NCI-H526 (cell line): ENCODE measurements around the gene GDF3.
"Not testable (repeated sequence)": the region's sequence is repeated elsewhere in the genome, so short reads cannot be mapped to it uniquely, and the experiment has no call there.

Experiments
- DNase-seq, 2 experiments: peaks; one replicate each; lab custom pipeline; 2025; lab: John Stamatoyannopoulos, UW

GDF3 gene

DNA sequence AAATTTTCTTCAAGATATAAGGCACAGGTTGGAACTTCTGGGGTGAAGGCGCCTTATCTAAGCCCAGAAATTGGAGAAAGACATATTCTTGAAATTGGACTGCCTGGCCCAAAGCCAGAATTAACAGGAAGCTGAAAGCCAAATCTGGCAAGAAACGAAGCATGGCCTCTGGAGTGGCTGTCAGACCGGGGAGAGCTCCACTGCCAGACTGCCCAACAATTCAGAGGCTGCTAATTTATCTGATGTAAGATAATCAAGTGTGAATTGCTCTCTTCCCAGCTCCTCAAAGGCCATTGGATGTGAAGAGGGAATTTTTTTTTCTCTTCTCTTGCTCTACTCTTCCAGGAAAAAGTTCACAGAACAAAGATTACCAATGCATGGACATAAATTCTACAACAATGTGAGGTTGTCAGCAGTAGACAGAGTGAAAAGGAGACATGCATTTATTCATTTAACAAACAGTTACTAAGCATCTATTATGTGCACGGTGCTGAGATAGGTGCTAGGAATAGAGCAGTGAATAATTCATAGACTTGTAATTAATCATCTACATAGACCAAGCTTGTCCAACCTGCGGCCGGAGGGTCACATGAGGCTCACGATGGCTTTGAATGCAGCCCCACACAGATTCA is at the start of gene GDF3:
Gene GDF3, minus strand, starts transcription at position 210 of the 632 bp plus-strand sequence. Its CDS starts 47 bp downstream, at position 163.
- DNase-seq, result no peak

DNA sequence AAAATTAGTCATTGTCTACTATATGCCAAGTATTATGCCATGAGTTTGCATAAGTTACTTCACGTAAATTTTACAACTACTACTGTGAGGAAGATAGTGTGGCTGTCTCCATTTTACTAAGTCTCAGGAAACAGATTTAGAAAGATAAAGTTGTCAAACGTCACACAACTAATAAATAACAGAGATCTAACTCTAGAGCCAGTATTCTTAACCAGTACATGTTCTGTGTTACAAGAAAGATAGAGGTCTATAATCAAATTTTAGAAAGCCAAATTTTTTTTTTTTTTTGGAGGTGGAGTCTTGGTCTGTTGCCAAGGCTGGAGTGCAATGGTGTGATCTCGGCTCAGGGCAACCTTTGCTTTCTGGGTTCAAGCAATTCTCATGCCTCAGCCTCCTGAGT is 37.4 kb upstream of the GDF3 start:
- DNase-seq, result no peak

DNA sequence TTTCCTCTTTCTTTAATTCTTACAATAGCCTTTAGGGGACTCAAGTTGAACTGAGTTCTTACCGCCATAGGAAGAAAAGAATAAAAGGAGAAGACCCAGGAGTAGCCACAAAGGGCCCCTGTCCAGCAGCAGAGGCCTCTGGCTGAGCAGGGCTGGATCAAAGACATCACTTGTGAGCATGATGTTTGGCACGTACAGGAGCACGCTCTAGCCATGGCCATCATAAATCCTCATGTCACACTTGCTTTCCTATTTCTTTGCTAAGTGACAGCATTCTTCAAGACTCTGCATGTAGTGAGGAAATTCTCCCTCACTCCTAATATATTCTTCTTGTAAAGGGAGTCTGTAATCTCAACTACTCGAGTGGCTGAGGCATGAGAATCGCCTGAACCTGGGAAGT is 35.9 kb upstream of the GDF3 start:
- no peak for DNase-seq

GRCh38 chr12:7730984-7731383 is 35.4 kb upstream of the GDF3 start:
- DNase-seq, result not testable (repeated sequence)

DNA sequence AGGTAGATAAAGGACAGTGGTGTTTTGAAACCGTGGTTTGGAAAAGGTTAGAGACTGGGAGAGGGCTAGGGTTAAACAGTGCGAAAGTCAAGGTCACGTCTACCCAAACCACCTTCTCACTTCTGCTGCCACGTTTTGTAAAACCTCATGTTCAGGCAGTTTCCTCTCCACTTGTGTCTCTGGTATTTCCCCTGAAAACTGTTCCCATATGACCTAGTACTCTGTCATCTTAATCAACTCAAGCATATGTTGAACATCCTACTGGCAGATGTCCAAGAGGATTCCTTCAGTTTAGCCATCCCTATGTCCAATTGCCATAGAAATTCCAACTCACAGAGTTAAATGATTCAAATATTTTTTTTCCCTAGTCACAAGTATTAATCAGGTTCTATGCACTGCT is 34.2 kb upstream of the GDF3 start:
- no peak for DNase-seq

- no peak for DNase-seq
These were observed 28.4 kb upstream of the GDF3 start for GRCh38 chr12:7723926-7724325.

GRCh38 chr12:7719946-7720730 is 24.6 kb upstream of the GDF3 start:
- no peak for DNase-seq

DNA sequence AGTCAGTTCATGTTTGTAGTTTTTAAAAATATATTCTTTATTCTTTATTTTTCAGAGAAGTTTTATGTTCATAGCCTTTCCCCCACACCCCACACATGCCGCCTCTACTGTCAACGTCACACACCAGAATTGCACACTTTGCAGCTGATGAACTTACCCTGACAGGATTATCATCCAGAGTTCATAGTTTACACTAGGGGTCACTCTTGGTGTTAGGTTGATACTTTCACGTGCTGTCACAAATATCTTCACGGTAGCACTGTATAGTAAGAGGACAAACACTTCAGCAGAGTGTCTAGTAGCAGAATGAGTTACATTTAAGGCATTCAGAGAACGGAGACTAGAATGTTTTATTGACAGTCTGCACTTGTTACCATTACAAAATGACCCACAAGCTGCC is 20.8 kb upstream of the GDF3 start:
- peak; percentile 1 to 27 for DNase-seq

GRCh38 chr12:7712841-7713442 is 17.4 kb upstream of the GDF3 start:
- no peak for DNase-seq

DNA sequence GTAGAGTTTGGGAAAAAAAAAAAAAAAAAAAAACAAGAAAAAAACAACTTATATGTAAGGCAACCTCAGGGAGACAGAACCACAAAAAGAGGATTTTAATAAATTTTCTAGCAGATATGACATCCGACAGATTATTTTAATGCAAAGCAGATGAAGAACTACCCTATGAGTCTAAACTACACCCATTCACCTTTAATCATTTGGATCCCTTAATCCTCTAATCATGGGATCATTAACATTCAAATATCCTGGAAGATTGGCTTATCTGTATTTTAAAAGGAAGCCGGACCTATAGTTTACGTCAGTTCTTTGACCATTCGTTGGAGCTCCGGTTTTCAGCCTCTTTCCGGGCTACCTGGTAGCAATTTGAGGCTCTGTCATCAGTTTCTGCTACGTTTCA is 15.6 kb upstream of the GDF3 start, which contains the start of gene DPPA3:
Gene DPPA3, plus strand, starts transcription at position 301 of the 400 bp plus-strand sequence. CDS start 138 bp downstream, outside the sequence.
- DNase-seq, result no peak

- DNase-seq, result no peak
These were observed 14.5 kb upstream of the GDF3 start for GRCh38 chr12:7709969-7710675.

- no peak for DNase-seq
These were observed 10.3 kb upstream of the GDF3 start for GRCh38 chr12:7705846-7706245.

DNA sequence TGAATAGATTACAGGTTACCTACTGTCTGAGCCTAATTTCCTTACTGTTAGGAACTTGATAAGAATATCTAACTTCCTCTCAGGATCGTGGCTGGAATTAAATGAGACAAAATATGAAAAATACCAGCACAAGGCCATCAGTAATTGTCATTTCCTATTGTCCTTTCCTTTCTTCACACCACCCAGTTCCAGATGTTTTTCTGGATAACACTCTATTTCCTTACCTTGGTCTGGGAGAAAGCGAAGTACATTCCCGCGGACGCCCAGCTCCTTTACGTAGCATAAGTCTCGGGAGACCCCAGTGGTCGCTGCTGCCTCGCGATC is 376 bp downstream of the GDF3 start:
- no peak for DNase-seq

DNA sequence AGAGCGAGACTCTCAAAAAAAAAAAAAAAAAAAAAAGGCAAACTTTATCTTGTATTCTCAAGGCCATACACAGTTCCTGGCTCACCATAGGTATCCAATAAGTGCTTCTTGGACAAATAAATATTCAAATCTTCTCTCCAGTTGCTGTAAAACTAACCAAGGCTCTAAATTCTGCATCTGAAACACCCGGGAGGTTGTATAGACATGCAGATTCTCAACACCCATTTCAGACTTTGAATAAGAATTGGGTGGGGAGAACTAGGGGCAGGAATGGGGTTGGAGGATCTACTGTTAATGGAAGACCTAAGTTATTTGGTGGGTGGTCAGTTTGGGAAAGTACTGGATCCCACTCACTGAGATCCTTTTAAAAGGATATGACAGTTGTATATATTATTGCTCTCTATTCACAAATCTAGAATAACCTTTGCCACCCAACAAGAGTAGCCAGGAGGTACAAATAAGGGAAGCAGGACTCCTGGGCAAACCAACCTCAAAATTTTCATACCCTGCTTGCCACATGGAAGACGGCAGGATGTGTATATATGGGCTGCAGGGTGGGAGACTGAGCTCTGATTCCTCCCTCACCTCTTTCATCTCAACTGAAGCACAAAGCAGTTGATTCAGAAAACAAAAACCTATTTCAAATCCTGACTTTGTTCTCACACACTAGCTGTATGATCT is 879 bp downstream of the GDF3 start:
- DNase-seq, result peak in 1 of 2 experiments; percentile 6

DNA sequence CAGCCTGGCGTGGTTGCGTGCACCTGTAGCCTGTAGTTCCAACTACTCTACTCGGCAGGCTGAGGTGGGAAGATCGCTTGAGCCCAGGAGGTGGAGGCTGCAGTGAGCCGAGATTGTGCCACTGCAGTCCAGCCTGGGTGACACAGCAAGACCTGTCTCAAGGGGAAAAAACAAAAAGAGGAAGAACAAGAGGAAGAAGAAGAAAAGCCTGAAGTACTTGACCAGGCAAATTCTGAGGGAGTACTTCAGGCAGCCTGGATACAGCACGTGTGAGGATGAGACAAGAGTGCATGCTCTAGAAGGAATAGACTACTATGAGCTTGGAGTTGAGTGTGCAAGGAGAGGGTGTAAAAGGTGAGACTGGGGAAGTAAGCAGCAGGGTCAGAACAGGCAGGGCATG is 1.8 kb downstream of the GDF3 start:
- DNase-seq, result no peak

GRCh38 chr12:7681535-7681934 is 14.0 kb downstream of the GDF3 start:
- no peak for DNase-seq

DNA sequence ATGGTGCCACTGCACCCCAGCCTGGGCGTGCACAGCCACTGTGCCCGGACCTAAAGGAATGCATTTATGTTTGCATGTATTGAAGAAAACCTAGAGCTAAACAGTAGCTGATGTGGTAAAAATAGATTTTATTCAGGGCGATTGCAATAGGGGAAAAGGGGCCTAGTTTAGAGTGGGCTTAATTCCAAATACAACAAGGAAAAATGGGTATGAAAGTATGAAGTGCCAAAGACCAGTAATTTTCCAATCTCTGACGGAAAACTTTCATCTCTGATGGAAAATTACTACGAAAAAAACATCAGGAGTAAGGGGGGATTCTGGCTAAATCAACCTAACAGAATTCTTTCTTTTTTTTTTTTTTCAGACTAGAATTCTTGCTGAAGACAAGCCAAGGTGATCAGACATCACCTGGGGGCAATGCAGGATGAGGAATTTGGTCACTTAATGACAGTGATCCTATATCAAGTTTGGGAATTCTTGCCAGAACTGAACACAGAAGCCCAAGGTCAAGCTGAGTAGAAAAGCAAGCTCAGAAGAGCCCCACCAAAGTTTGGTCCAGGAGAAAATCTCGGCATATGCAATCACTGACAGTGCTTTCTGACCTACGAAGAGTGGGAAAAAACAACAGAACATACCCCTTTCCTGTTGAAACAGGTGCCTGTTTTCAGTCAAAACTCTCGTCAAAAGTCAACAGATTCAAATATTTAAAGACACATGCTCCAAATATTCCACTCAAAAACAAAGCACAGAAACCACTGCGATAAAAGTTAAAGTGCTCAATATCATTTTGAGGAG is 16.1 kb downstream of the GDF3 start:
- DNase-seq, result no peak

DNA sequence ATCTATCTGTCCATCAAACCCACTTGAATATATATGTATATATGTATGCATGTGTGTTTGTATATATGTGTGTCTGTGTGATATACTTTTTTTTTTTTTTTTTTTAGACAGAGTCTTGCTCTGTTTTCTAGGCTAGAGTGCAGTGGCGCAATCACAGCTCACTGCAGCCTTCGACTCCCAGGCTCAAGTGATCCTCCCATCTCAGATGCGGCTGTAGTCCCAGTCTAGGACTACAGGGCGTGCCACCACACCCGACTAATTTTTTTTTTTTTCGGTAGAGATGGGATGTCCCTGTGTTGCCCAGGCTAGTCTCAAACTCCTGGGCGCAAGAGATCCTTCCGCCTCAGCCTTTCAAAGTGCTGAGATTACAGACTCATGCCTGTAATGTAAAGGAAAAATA is 16.8 kb downstream of the GDF3 start:
- DNase-seq, result no peak

- DNase-seq, result peak; percentile 37 to 66
These were observed 18.1 kb downstream of the GDF3 start for GRCh38 chr12:7677432-7677888.

DNA sequence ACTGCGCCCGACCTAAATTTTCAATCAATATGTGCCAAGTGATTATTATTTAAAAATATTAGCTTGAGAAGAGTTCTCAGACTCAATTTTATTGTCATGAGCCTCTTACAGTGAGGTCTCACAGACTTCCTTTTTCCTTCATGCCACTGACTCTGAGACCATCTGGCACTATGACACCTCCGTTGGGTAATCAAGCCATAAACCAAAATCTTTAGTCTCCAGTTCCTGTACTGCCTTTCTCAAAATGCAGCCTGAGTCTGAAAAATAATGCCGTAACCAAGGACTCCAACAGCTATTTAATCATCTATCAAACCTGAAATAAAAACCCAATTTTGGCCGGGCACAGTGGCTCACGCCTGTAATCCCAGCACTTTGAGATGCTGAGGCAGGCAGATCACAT is 20.1 kb downstream of the GDF3 start:
- not testable (repeated sequence) for DNase-seq

DNA sequence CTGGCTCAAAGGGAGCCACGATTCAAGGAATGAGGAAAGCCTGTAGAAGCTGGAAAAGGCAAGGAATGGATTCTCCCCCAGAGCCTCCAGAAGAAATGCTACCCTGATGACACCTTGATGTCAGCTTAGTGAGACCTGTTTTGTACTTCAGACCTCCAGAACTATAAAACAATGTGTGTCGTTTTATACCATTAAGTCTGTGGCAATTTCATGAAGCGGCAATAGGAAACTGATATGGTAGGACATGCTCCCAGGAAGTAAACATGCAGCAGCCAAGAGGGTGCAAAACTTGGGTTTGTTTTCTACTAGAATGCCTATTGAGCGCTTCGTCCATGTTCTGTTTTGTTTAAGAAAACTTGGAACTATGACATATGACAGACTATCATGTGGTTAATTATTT is 27.4 kb downstream of the GDF3 start:
- no peak for DNase-seq
